Renal cortical epithelial cell (primary cell): ENCODE results near the gene HTT. TPM values are rescaled to one million over a fixed set of nuclear protein-coding genes. Genes with fewer than 3 reads are reported as not detected.

Experiments used
- DNase-seq: peaks from one replicate; pipeline ENCODE4 v3.0.0-alpha.2; 2011; ENCODE audit warnings: low read depth
- total RNA-seq: library from RNA; depleted of rRNA; stranded (reverse); fragments of >200 nt; gene quantifications from 2 replicates; pipeline ENCODE4 v1.2.3, GENCODE V29; 2014

Gene HTT
- total RNA-seq, 1 donor from 2014 or later: 91.8 TPM

- no peak for DNase-seq
Measured at GRCh38 chr4:3234171-3235029, 159.9 kb downstream of the HTT start.

- DNase-seq: no peak
Measured at GRCh38 chr4:3235030-3235345, 160.5 kb downstream of the HTT start.

- DNase-seq: no peak
Measured at GRCh38 chr4:3235581-3235980, 161.1 kb downstream of the HTT start.

- no peak for DNase-seq
Measured at GRCh38 chr4:3236326-3236878, 161.9 kb downstream of the HTT start.

- DNase-seq: no peak
Measured at GRCh38 chr4:3237266-3237665, 162.8 kb downstream of the HTT start.

- no peak for DNase-seq
Measured at GRCh38 chr4:3237712-3238560, 163.5 kb downstream of the HTT start.

GRCh38 chr4:3238721-3239120 is 164.2 kb downstream of the HTT start:
- no peak for DNase-seq

- DNase-seq: no peak
Measured at GRCh38 chr4:3239303-3239702, 164.8 kb downstream of the HTT start.

GRCh38 chr4:3239998-3240920 is 165.8 kb downstream of the HTT start:
- DNase-seq: no peak

GRCh38 chr4:3240936-3241522 is 166.5 kb downstream of the HTT start:
- no peak for DNase-seq

- no peak for DNase-seq
Measured at GRCh38 chr4:3241898-3242524, 167.5 kb downstream of the HTT start.

- DNase-seq: no peak
Measured at GRCh38 chr4:3243136-3243780, 168.8 kb downstream of the HTT start.

GRCh38 chr4:3244002-3244401 is 169.5 kb downstream of the HTT start:
- DNase-seq: no peak

- DNase-seq: no peak
Measured at GRCh38 chr4:3244747-3245146, 170.3 kb downstream of the HTT start.

GRCh38 chr4:3245676-3246075 is 171.2 kb downstream of the HTT start:
- DNase-seq: no peak

- no peak for DNase-seq
Measured at GRCh38 chr4:3246458-3247398, 172.2 kb downstream of the HTT start.

GRCh38 chr4:3247399-3248177 is 173.1 kb downstream of the HTT start:
- DNase-seq: no peak

GRCh38 chr4:3248178-3248480 is 173.6 kb downstream of the HTT start:
- DNase-seq: no peak
